Right lobe of liver (tissue), 6 donors: ENCODE measurements around the gene MRPS17. TPM values are rescaled to one million over a fixed set of nuclear protein-coding genes. Genes with fewer than 3 reads are reported as not detected.

Source experiments
- ATAC-seq, 4 donors: fragments of 200-7000 bp; cut with Tn5 transposase; one replicate each; pipeline ENCODE4 v1.9.1; 2020; ENCODE audit warnings: mild to moderate bottlenecking in 4 of 4, moderate library complexity in 4 of 4
- DNase-seq, 3 donors: peaks; one replicate each; pipeline ENCODE4 v3.0.0-alpha.2; 2020
- H3K27ac ChIP-seq, 3 donors: fragments of 200-600 bp; one replicate each; pipeline ENCODE4 v1.8.0; 2022
- H3K27me3 ChIP-seq, 2 donors: fragments of 200-600 bp; one replicate each; pipeline ENCODE4 v1.8.0; 2022
- H3K36me3 ChIP-seq, 4 donors: fragments of 200-600 bp; sonication (generic) in 1 of 4; one replicate each; pipeline versions ENCODE4 v1.5.1 to v1.8.0; 2017 to 2022; ENCODE audit warnings: control low read depth in 1 of 4
- H3K4me1 ChIP-seq, 4 donors: fragments of 200-600 bp; sonication (generic) in 1 of 4; one replicate each; pipeline versions ENCODE4 v1.5.1 to v1.8.0; 2017 to 2022; ENCODE audit warnings: control low read depth in 1 of 4
- H3K4me3 ChIP-seq, 3 donors: fragments of 200-600 bp; one replicate each; pipeline ENCODE4 v1.8.0; 2022
- H3K9me3 ChIP-seq, 4 donors: fragments of 200-600 bp; sonication (generic) in 1 of 4; one replicate each; pipeline versions ENCODE4 v1.5.1 to v1.8.0; 2017 to 2022; ENCODE audit warnings: control low read depth in 1 of 4
- CTCF ChIP-seq, 4 donors: fragments of 200-600 bp in 3 of 4; fragments of 450-650 bp in 1 of 4; IDR thresholded peaks; one replicate each; pipeline versions ENCODE4 v1.5.1 to v1.8.0; 2016 to 2022; ENCODE audit warnings: antibody characterized with exemption in 4 of 4, mild to moderate bottlenecking in 2 of 4
- POLR2A ChIP-seq: fragments of 450-650 bp; IDR thresholded peaks from one replicate; pipeline ENCODE4 v1.6.1; 2017; ENCODE audit warnings: antibody characterized with exemption, mild to moderate bottlenecking
- WGBS: methylation state at CpG from one replicate; pipeline ENCODE4 v1.1.6; 2018; ENCODE audit warnings: low coverage, low lambda C conversion rate; ENCODE audit not compliant: insufficient coverage; ENCODE audit errors: missing lambda C conversion rate; 5-methylcytosine and 5-hydroxymethylcytosine counted together
- intact Hi-C, 2 donors: fragments of 100-400 bp; cut with DNase I; formaldehyde crosslinking; loops; one replicate each; pipeline versions ENCODE4 v1.11.2 to v1.14.1; 2022
- total RNA-seq, 6 experiments: library from RNA; depleted of rRNA in 2 of 6; stranded (reverse); fragments of >200 nt in 2 of 6; fragmentation: NEBNext Ultra II Directional in 3 of 6; extraction: Animal tissue kit (Norgen Biotek cat#: 25700) in 3 of 6; gene quantifications; one replicate each; pipeline versions ENCODE4 v1.1.0 to v1.2.4, GENCODE V29; 2016 to 2023
- donor health status: DM: no; HTN: yes; CAD: no.
- donor health status: DM: no; HTN: no; CAD: no.
- donor health status: DM: no; HTN: no; CAD: no.
- donor health status: DM: no; HTN: yes; CAD: no.
- donor health status: DM: no; HTN: yes; CAD: no.

The MRPS17 gene
- total RNA-seq, 6 experiments from 2014 or later = 8.1 to 21.7 (median 9.8) TPM

- no peak for TF ChIP-seq POLR2A
- no peak for TF ChIP-seq CTCF (IDR thresholded peaks at IDR 0.05)
- Histone ChIP-seq H3K27me3 (no peaks in the 10 kb centered on the region), H3K4me1 (peaks cover 0 to 21% (median 3%) of the 10 kb centered on the region in 4 donors), H3K9me3 (no peaks in the 10 kb centered on the region), H3K36me3 (no peaks in the 10 kb centered on the region), H3K4me3 (no peak overlapping the region), H3K27ac (no peak overlapping the region)
- intact Hi-C loops = no loop called here
- no peak for DNase-seq
- ATAC-seq = no peak
- 91% methylated on average over 5 of the region's 11 CpGs for WGBS
These were observed 17.7 kb downstream of the MRPS17 start for GRCh38 chr7:55969391-55969790.

- Histone ChIP-seq H3K36me3 (no peaks in the 10 kb centered on the region), H3K9me3 (no peaks in the 10 kb centered on the region), H3K27me3 (no peaks in the 10 kb centered on the region), H3K4me3 (no peak overlapping the region), H3K27ac (no peak overlapping the region), H3K4me1 (peaks cover 0 to 16% (median 3%) of the 10 kb centered on the region in 4 donors)
- DNase-seq (no peak), ATAC-seq (no peak)
- intact Hi-C loops = no loop called here
- 77% methylated on average over 7 of the region's 7 CpGs for WGBS
- TF ChIP-seq POLR2A = no peak
- TF ChIP-seq CTCF (IDR thresholded peaks at IDR 0.05) = no peak
These were observed 18.9 kb downstream of the MRPS17 start for GRCh38 chr7:55970561-55970960.

- WGBS = 78% methylated on average over 2 of the region's 8 CpGs
These were observed 19.3 kb downstream of the MRPS17 start for GRCh38 chr7:55970978-55971377.

GRCh38 chr7:55973747-55974250, 22.1 kb downstream of the MRPS17 start:
- Histone ChIP-seq H3K4me1 (no peaks in the 10 kb centered on the region), H3K27me3 (no peaks in the 10 kb centered on the region), H3K27ac (no peak overlapping the region), H3K4me3 (no peak overlapping the region), H3K9me3 (no peaks in the 10 kb centered on the region), H3K36me3 (peaks cover 0 to 7% (median 3%) of the 10 kb centered on the region in 4 donors)
- intact Hi-C loops = no loop called here
- DNase-seq = no peak
- no peak for ATAC-seq
- WGBS = 98% methylated on average over 5 of the region's 7 CpGs
- TF ChIP-seq POLR2A (no peak), CTCF (IDR thresholded peaks at IDR 0.05) (no peak)

More at GRCh38 chr7:55970978-55971377, 19.3 kb downstream of the MRPS17 start:
- no peak overlapping the region for H3K4me3 ChIP-seq
- ATAC-seq = no peak
- no peaks in the 10 kb centered on the region for H3K27me3 ChIP-seq
- H3K27ac ChIP-seq = no peak overlapping the region
- H3K4me1 ChIP-seq = peaks cover 0 to 12% (median 2%) of the 10 kb centered on the region in 4 donors
- no peaks in the 10 kb centered on the region for H3K36me3 ChIP-seq
- TF ChIP-seq CTCF (IDR thresholded peaks at IDR 0.05) = no peak
- no peak for TF ChIP-seq POLR2A
- no peak for DNase-seq
- intact Hi-C loops = no loop called here
- no peaks in the 10 kb centered on the region for H3K9me3 ChIP-seq
